ENCODE measurements around the gene LDAF1. TPM values are rescaled to one million over a fixed set of nuclear protein-coding genes. Genes with fewer than 3 reads are reported as not detected.
"Not testable (repeated sequence)": the region's sequence is repeated elsewhere in the genome, so short reads cannot be mapped to it uniquely, and the experiment has no call there.

The LDAF1 gene
- 1 to 10 TPM; 5.2 to 9.4 TPM for total RNA-seq

- Mint-ChIP-seq H3K27me3 (no peaks in the 10 kb centered on the region), H3K4me3 (peak within 1 kb of the TSS; percentile 83), H3K27ac (peak within 1 kb of the TSS in 1 of 2 donors; percentile 80), H3K9me3 (no peaks in the 10 kb centered on the region), H3K36me3 (no peaks in the 10 kb centered on the region), H3K4me1 (ENCODE audit: low read depth in 2 of 2) (peaks cover 3 to 12% of the 10 kb centered on the region in 2 donors)
- ATAC-seq (peak; percentile 95 to 99), DNase-seq (ENCODE audit: low spot score) (peak; percentile 88)
Measured at GRCh38 chr16:21158208-21159110, at the start of gene LDAF1. Gene LDAF1, plus strand, starts transcription at chr16:21158674. Its CDS starts 2,509 bp downstream, at chr16:21161183.

- peaks cover 6 to 10% of the 10 kb centered on the region in 2 donors for H3K4me1 Mint-ChIP-seq (ENCODE audit: low read depth in 2 of 2)
- not testable (repeated sequence) for DNase-seq (ENCODE audit: low spot score); ATAC-seq; H3K4me3 Mint-ChIP-seq; H3K27ac Mint-ChIP-seq; H3K36me3 Mint-ChIP-seq; H3K27me3 Mint-ChIP-seq; H3K9me3 Mint-ChIP-seq
Measured at GRCh38 chr16:21115551-21115950, 42.9 kb upstream of the LDAF1 start.

DNA sequence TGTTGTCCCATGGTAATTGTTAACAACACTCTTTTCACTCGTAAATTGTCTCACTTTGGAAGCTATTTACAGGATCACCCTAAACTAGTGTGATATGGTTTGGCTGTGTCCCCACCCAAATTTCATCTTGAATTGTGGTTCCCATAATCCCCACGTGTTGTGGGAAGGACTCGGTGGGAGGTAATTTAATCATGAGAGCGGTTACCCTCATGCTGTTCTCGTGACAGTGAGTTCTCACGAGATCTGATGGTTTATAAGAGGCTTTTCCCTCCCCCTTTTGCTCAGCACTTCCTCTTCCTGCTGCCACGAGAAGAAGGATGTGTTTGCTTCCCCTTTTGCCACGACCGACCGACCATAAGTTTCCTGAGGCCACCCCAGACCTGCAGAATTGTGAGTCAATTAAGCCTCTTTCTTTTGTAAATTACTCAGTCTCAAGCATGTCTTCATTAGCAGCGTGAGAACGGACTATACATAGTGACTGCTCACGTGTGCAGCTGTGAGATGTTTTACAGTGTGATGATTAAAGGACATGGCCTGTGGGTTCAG lies 42.3 kb upstream of the LDAF1 start:
- peak overlapping the region; percentile 28 to 45 for H3K27ac Mint-ChIP-seq
- H3K4me1 Mint-ChIP-seq (ENCODE audit: low read depth in 2 of 2): peaks cover 6 to 10% of the 10 kb centered on the region in 2 donors
- peaks cover 3% of the 10 kb centered on the region for H3K9me3 Mint-ChIP-seq
- no peaks in the 10 kb centered on the region for H3K36me3 Mint-ChIP-seq
- H3K4me3 Mint-ChIP-seq: peak overlapping the region; percentile 70
- peak in 1 of 2 donors; percentile 43 for ATAC-seq
- DNase-seq (ENCODE audit: low spot score): no peak
- H3K27me3 Mint-ChIP-seq: peaks cover 0 to 9% of the 10 kb centered on the region in 2 donors

DNA sequence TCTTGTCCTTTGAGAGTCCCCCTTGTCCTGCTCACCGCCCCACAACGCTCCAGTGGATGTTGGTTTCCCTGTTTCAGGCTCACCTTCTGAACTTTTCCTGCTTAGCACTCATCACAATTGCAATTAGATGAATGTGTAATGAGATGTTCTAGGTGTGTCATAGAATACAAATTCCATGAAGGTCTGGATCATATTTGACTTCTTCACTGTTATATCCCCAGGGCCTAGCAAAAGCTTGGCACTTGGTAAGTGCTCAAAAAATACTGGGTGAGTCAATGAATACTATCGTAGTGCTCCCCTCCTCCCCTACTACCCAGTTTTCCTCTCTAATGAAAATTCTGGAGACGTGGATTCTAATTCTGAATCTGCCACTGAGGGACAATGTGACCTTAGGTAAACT lies 40.9 kb upstream of the LDAF1 start:
- DNase-seq (ENCODE audit: low spot score): no peak
- ATAC-seq: no peak
- Mint-ChIP-seq H3K4me1 (ENCODE audit: low read depth in 2 of 2) (peaks cover 6 to 10% of the 10 kb centered on the region in 2 donors), H3K36me3 (no peaks in the 10 kb centered on the region), H3K27ac (peak overlapping the region in 1 of 2 donors; percentile 50), H3K27me3 (peaks cover 0 to 3% of the 10 kb centered on the region in 2 donors), H3K9me3 (peaks cover 3% of the 10 kb centered on the region), H3K4me3 (no peak overlapping the region)

- Mint-ChIP-seq H3K4me1 (ENCODE audit: low read depth in 2 of 2) (peaks cover 6 to 10% of the 10 kb centered on the region in 2 donors), H3K4me3 (no peak overlapping the region), H3K36me3 (no peaks in the 10 kb centered on the region), H3K9me3 (peaks cover 3% of the 10 kb centered on the region), H3K27me3 (peaks cover 0 to 9% of the 10 kb centered on the region in 2 donors), H3K27ac (no peak overlapping the region)
- DNase-seq (ENCODE audit: low spot score) (no peak), ATAC-seq (no peak)
Measured at GRCh38 chr16:21120976-21121520, 37.4 kb upstream of the LDAF1 start.

- peaks cover 5 to 10% of the 10 kb centered on the region in 2 donors for H3K27me3 Mint-ChIP-seq
- no peaks in the 10 kb centered on the region for H3K36me3 Mint-ChIP-seq
- no peak overlapping the region for H3K4me3 Mint-ChIP-seq
- H3K27ac Mint-ChIP-seq: no peak overlapping the region
- no peaks in the 10 kb centered on the region for H3K9me3 Mint-ChIP-seq
- ATAC-seq: no peak
- DNase-seq (ENCODE audit: low spot score): no peak
- H3K4me1 Mint-ChIP-seq (ENCODE audit: low read depth in 2 of 2): no peaks in the 10 kb centered on the region
Measured at GRCh38 chr16:21125191-21125590, 33.3 kb upstream of the LDAF1 start.

GRCh38 chr16:21126518-21126917 lies 32.0 kb upstream of the LDAF1 start:
- ATAC-seq (no peak), DNase-seq (ENCODE audit: low spot score) (no peak)
- H3K4me1 Mint-ChIP-seq (ENCODE audit: low read depth in 2 of 2): peaks cover 0 to 3% of the 10 kb centered on the region in 2 donors
- no peak overlapping the region for H3K4me3 Mint-ChIP-seq
- H3K36me3 Mint-ChIP-seq: no peaks in the 10 kb centered on the region
- H3K27me3 Mint-ChIP-seq: peaks cover 13 to 17% of the 10 kb centered on the region in 2 donors
- H3K9me3 Mint-ChIP-seq: no peaks in the 10 kb centered on the region
- no peak overlapping the region for H3K27ac Mint-ChIP-seq

- ATAC-seq (no peak), DNase-seq (ENCODE audit: low spot score) (no peak)
- Mint-ChIP-seq H3K27ac (no peak overlapping the region), H3K4me1 (ENCODE audit: low read depth in 2 of 2) (peaks cover 0 to 3% of the 10 kb centered on the region in 2 donors), H3K36me3 (no peaks in the 10 kb centered on the region), H3K27me3 (peaks cover 14 to 18% of the 10 kb centered on the region in 2 donors), H3K9me3 (no peaks in the 10 kb centered on the region), H3K4me3 (no peak overlapping the region)
Measured at GRCh38 chr16:21128991-21129390, 29.5 kb upstream of the LDAF1 start.

DNA sequence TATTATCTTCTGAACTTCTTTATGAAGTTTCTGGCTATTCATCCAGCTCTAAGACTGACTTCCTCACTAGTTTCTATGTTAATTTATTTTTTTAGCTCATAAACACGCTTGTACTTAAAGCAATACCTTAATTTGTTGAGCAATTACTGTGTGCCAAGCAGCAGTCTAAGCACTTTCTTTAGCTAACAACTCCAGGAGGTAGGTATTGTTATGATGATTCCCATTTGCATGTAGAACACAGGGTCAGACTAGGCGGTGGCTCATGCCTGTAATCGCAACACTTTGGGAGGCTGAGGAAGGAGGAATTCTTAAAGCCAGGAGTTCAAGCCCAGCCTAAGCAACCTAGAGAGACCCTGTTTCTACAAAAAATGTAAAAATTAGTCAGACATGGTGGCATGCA lies 27.7 kb upstream of the LDAF1 start:
- Mint-ChIP-seq H3K4me1 (ENCODE audit: low read depth in 2 of 2) (peaks cover 0 to 6% of the 10 kb centered on the region in 2 donors), H3K9me3 (no peaks in the 10 kb centered on the region), H3K27ac (no peak overlapping the region), H3K27me3 (peaks cover 9 to 18% of the 10 kb centered on the region in 2 donors), H3K4me3 (no peak overlapping the region), H3K36me3 (no peaks in the 10 kb centered on the region)
- DNase-seq (ENCODE audit: low spot score): no peak
- no peak for ATAC-seq

- Mint-ChIP-seq H3K4me3 (no peak overlapping the region), H3K4me1 (ENCODE audit: low read depth in 2 of 2) (peaks cover 0 to 6% of the 10 kb centered on the region in 2 donors), H3K9me3 (no peaks in the 10 kb centered on the region), H3K27ac (no peak overlapping the region), H3K27me3 (peaks cover 6 to 13% of the 10 kb centered on the region in 2 donors), H3K36me3 (no peaks in the 10 kb centered on the region)
- ATAC-seq: no peak
- no peak for DNase-seq (ENCODE audit: low spot score)
Measured at GRCh38 chr16:21134053-21134452, 24.4 kb upstream of the LDAF1 start.

GRCh38 chr16:21145738-21146137 lies 12.7 kb upstream of the LDAF1 start:
- ATAC-seq (no peak), DNase-seq (ENCODE audit: low spot score) (no peak)
- Mint-ChIP-seq H3K36me3 (no peaks in the 10 kb centered on the region), H3K4me3 (no peak overlapping the region), H3K27me3 (peaks cover 14 to 24% of the 10 kb centered on the region in 2 donors), H3K4me1 (ENCODE audit: low read depth in 2 of 2) (no peaks in the 10 kb centered on the region), H3K9me3 (no peaks in the 10 kb centered on the region), H3K27ac (no peak overlapping the region)

- Mint-ChIP-seq H3K27me3 (peaks cover 14 to 19% of the 10 kb centered on the region in 2 donors), H3K4me3 (no peak within 1 kb of the TSS), H3K27ac (no peak within 1 kb of the TSS), H3K4me1 (ENCODE audit: low read depth in 2 of 2) (no peaks in the 10 kb centered on the region), H3K9me3 (no peaks in the 10 kb centered on the region), H3K36me3 (no peaks in the 10 kb centered on the region)
- ATAC-seq: no peak
- DNase-seq (ENCODE audit: low spot score): no peak
Measured at GRCh38 chr16:21150375-21151001, 8.0 kb upstream of the LDAF1 start, which contains the start of gene DNAH3. Gene DNAH3, minus strand, starts transcription at chr16:21150846. Its CDS starts 527 bp downstream, at chr16:21150319.

DNA sequence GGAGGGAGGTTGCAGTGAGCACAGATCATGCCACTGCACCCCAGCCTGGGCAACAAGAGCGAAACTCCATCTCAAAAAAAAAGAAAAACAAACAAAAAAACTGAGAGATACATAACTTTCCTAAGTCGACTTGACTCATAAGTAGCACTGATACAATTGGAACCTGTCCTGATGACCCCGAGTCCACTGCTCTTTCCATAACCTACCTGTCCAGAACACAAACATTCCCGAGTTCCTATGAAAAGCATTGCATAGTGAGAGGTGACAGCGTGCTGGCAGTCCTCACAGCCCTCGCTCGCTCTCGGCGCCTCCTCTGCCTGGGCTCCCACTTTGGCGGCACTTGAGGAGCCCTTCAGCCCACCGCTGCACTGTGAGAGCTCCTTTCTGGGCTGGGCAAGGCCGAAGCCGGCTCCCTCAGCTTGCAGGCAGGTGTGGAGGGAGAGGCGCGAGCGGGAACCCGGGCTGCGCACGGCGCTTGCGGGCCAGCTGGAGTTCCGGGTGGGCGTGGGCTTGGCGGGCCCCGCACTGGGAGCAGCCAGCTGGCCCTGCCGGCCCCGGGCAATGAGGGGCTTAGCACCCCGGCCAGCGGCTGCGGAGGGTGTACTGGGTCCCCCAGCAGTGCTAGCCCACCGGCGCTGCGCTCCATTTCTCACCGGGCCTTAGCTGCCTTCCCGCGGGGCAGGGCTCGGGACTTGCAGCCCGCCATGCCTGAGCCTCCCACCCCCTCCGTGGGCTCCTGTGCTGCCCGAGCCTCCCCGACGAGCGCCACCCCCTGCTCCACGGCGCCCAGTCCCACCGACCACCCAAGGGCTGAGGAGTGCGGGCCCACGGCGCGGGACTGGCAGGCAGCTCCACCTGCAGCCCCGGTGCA lies 6.1 kb upstream of the LDAF1 start:
- ATAC-seq; H3K36me3 Mint-ChIP-seq; H3K27ac Mint-ChIP-seq; DNase-seq (ENCODE audit: low spot score); H3K4me1 Mint-ChIP-seq (ENCODE audit: low read depth in 2 of 2); H3K4me3 Mint-ChIP-seq; H3K9me3 Mint-ChIP-seq: not testable (repeated sequence)
- peaks cover 13 to 15% of the 10 kb centered on the region in 2 donors for H3K27me3 Mint-ChIP-seq
